H1 (cell line): ENCODE measurements around the gene ASTN2. TPM values are rescaled to one million over a fixed set of nuclear protein-coding genes. Genes with fewer than 3 reads are reported as not detected.

Experiments
- CTCF ChIA-PET: fragments of 300-600 bp; sonication (Branson Sonifier 250); formaldehyde crosslinking; loops from one replicate; lab custom pipeline; 2021; ENCODE audit not compliant: partially characterized antibody; lab: Charles Lee
- POLR2A ChIA-PET: fragments of 300-600 bp; sonication (Branson Sonifier 250); formaldehyde crosslinking; loops from one replicate; lab custom pipeline; 2021; ENCODE audit warnings: inconsistent platforms; ENCODE audit not compliant: partially characterized antibody; lab: Charles Lee
- DNase-seq, 2 experiments: peaks; one replicate each; pipeline versions ENCODE4 v3.0.0 to v3.0.0-alpha.2; 2010 to 2022; ENCODE audit warnings: low spot score in 2 of 2, low read depth in 1 of 2, mixed read lengths in 1 of 2
- FAIRE-seq: peaks from 2 replicates; lab custom pipeline; 2011; peaks lifted over from hg19 to GRCh38; lab: Jason Lieb, UNC
- H2AFZ ChIP-seq: 2 replicates; pipeline ENCODE4 v1.8.1; 2012; ENCODE audit warnings: low read length, inconsistent platforms
- H2AK5ac ChIP-seq: 2 replicates; pipeline ENCODE4 v1.6.1; 2013; ENCODE audit warnings: low read depth, low read length
- H2BK120ac ChIP-seq: replicated peaks from 2 replicates; pipeline ENCODE3; 2013; ENCODE audit warnings: low read depth, low read length, inconsistent platforms
- H2BK12ac ChIP-seq: 2 replicates; pipeline ENCODE4 v1.6.1; 2013; ENCODE audit warnings: low read depth, low read length
- H2BK15ac ChIP-seq: 2 replicates; pipeline ENCODE4 v1.6.1; 2013; ENCODE audit warnings: low read length
- H2BK20ac ChIP-seq: 2 replicates; pipeline ENCODE4 v1.6.1; 2013; ENCODE audit warnings: low read length
- H2BK5ac ChIP-seq: 2 replicates; pipeline ENCODE4 v1.6.1; 2013; ENCODE audit warnings: low read depth, low read length
- H3K14ac ChIP-seq: 2 replicates; pipeline ENCODE4 v1.6.1; 2013; ENCODE audit warnings: inconsistent platforms; ENCODE audit not compliant: insufficient read length
- H3K18ac ChIP-seq: 2 replicates; pipeline ENCODE4 v1.6.1; 2013; ENCODE audit warnings: low read length; ENCODE audit errors: extremely low read depth
- H3K23ac ChIP-seq: 2 replicates; pipeline ENCODE4 v1.6.1; 2013; ENCODE audit warnings: inconsistent platforms; ENCODE audit not compliant: insufficient read length
- H3K23me2 ChIP-seq: 2 replicates; pipeline ENCODE4 v1.6.1; 2013; ENCODE audit warnings: low read depth, low read length
- H3K27ac ChIP-seq: 2 replicates; pipeline ENCODE4 v1.6.1; 2011; ENCODE audit warnings: low read depth, low read length, inconsistent platforms
- H3K27me3 ChIP-seq, 4 experiments: replicated peaks in 1 of 4; 1 replicate in 1 of 4; 2 replicates in 3 of 4; pipeline versions ENCODE4 v1.6.1 to v1.8.1; 2011 to 2013; ENCODE audit warnings: low read length in 3 of 4, mild to moderate bottlenecking in 3 of 4, inconsistent platforms in 2 of 4, mixed read lengths in 2 of 4, moderate library complexity in 1 of 4; ENCODE audit not compliant: control insufficient read depth in 3 of 4, insufficient read depth in 3 of 4; ENCODE audit errors: extremely low read depth in 1 of 4
- H3K36me3 ChIP-seq, 4 experiments: 2 replicates each; pipeline versions ENCODE4 v1.6.1 to v1.8.1; 2011 to 2013; ENCODE audit warnings: mild to moderate bottlenecking in 4 of 4, low read length in 3 of 4, moderate library complexity in 2 of 4, control low read depth in 1 of 4, inconsistent platforms in 1 of 4; ENCODE audit not compliant: insufficient read depth in 4 of 4, control insufficient read depth in 2 of 4
- H3K4ac ChIP-seq: replicated peaks from 2 replicates; pipeline ENCODE3; 2013; ENCODE audit warnings: low read length, low read depth, mixed read lengths, inconsistent platforms; ENCODE audit not compliant: insufficient read length
- H3K4me1 ChIP-seq, 4 experiments: replicated peaks in 1 of 4; 1 replicate in 1 of 4; 2 replicates in 3 of 4; pipeline versions ENCODE4 v1.6.1 to v1.8.1; 2011 to 2013; ENCODE audit warnings: low read length in 3 of 4, inconsistent platforms in 2 of 4, mixed read lengths in 1 of 4; ENCODE audit not compliant: insufficient read depth in 4 of 4, control insufficient read depth in 3 of 4
- H3K4me2 ChIP-seq, 2 experiments: 2 replicates each; pipeline versions ENCODE4 v1.6.1 to v1.8.1; 2011 to 2013; ENCODE audit warnings: low read depth in 2 of 2, low read length in 2 of 2, control low read depth in 1 of 2, inconsistent platforms in 1 of 2, mild to moderate bottlenecking in 1 of 2; ENCODE audit not compliant: insufficient read depth in 1 of 2
- H3K4me3 ChIP-seq, 4 experiments: fragments of 200-600, 300-600 bp in 1 of 4; sonication (generic), shearing (Covaris generic), sonication (Bioruptor Twin) in 1 of 4; 2 replicates each; pipeline versions ENCODE4 v1.5.1 to v1.8.1; 2011 to 2016; ENCODE audit warnings: low read length in 4 of 4, low read depth in 3 of 4, control low read depth in 2 of 4, inconsistent platforms in 2 of 4, mild to moderate bottlenecking in 2 of 4, mixed read lengths in 1 of 4, moderate library complexity in 1 of 4; ENCODE audit not compliant: insufficient read depth in 2 of 4; ENCODE audit errors: extremely low read depth in 1 of 4
- H3K56ac ChIP-seq: replicated peaks from 2 replicates; pipeline ENCODE3; 2013; ENCODE audit warnings: low read depth, mild to moderate bottlenecking, mixed read lengths, low read length, inconsistent platforms; ENCODE audit not compliant: insufficient read length
- H3K79me1 ChIP-seq: 2 replicates; pipeline ENCODE4 v1.6.1; 2013; ENCODE audit warnings: low read depth, low read length, control low read depth
- H3K79me2 ChIP-seq, 2 experiments: 2 replicates each; pipeline versions ENCODE4 v1.6.1 to v1.8.1; 2012 to 2013; ENCODE audit warnings: low read length in 2 of 2, mild to moderate bottlenecking in 2 of 2, inconsistent platforms in 1 of 2; ENCODE audit not compliant: insufficient read depth in 2 of 2, control insufficient read depth in 1 of 2
- H3K9ac ChIP-seq, 4 experiments: replicated peaks in 1 of 4; 1 replicate in 1 of 4; 2 replicates in 3 of 4; pipeline versions ENCODE4 v1.6.1 to v1.8.1; 2011 to 2013; ENCODE audit warnings: low read depth in 3 of 4, low read length in 3 of 4, control low read depth in 2 of 4, mild to moderate bottlenecking in 2 of 4, moderate library complexity in 2 of 4, inconsistent platforms in 1 of 4; ENCODE audit errors: extremely low read depth in 1 of 4
- H3K9me3 ChIP-seq, 2 experiments: 2 replicates each; pipeline versions ENCODE4 v1.6.1 to v1.8.1; 2012 to 2013; ENCODE audit warnings: mild to moderate bottlenecking in 2 of 2, moderate library complexity in 2 of 2, control low read depth in 1 of 2, inconsistent platforms in 1 of 2, low read depth in 1 of 2, low read length in 1 of 2, mixed read lengths in 1 of 2; ENCODE audit not compliant: insufficient read depth in 2 of 2
- H4K20me1 ChIP-seq, 2 experiments: replicated peaks in 1 of 2; 2 replicates each; pipeline versions ENCODE3 to v1.8.1; 2011 to 2013; ENCODE audit warnings: inconsistent platforms in 2 of 2, low read length in 2 of 2, mild to moderate bottlenecking in 1 of 2; ENCODE audit not compliant: insufficient read depth in 2 of 2, control insufficient read depth in 1 of 2
- H4K5ac ChIP-seq: 2 replicates; pipeline ENCODE4 v1.6.1; 2013; ENCODE audit warnings: low read length, low read depth, mixed read lengths, inconsistent platforms; ENCODE audit not compliant: insufficient read length
- H4K8ac ChIP-seq: 2 replicates; pipeline ENCODE4 v1.8.0; 2013; ENCODE audit warnings: mild to moderate bottlenecking, moderate library complexity, low read length, inconsistent platforms; ENCODE audit not compliant: insufficient read depth; ENCODE audit errors: extremely low read depth
- H4K91ac ChIP-seq: replicated peaks from 2 replicates; pipeline ENCODE3; 2013; ENCODE audit warnings: low read length, mixed read lengths, inconsistent platforms; ENCODE audit not compliant: insufficient read length
- ATF2 ChIP-seq: IDR thresholded peaks from 2 replicates; pipeline ENCODE4 v1.6.1; 2012; ENCODE audit warnings: low read length, inconsistent platforms
- BACH1 ChIP-seq: IDR thresholded peaks from 2 replicates; pipeline ENCODE4 v1.6.1; 2012; ENCODE audit warnings: low read length, improper control_type of control experiment
- CEBPB ChIP-seq: IDR thresholded peaks from 2 replicates; pipeline ENCODE4 v1.6.1; 2012; ENCODE audit warnings: low read depth, low read length
- CHD2 ChIP-seq: IDR thresholded peaks from 2 replicates; pipeline ENCODE4 v1.6.1; 2012; ENCODE audit warnings: low read length, improper control_type of control experiment
- RBBP5 ChIP-seq: IDR thresholded peaks from 2 replicates; pipeline ENCODE4 v1.7.1; 2012; ENCODE audit warnings: low read depth, mild to moderate bottlenecking, inconsistent platforms, low read length, moderate library complexity, borderline replicate concordance
- SIRT6 ChIP-seq: IDR thresholded peaks from one replicate; pipeline ENCODE4 v1.7.1; 2012; ENCODE audit warnings: low read length, inconsistent platforms
- SUZ12 ChIP-seq: fragments of 200-600 bp; sonication (generic); IDR thresholded peaks from 2 replicates; pipeline ENCODE4 v1.6.1; 2012; ENCODE audit warnings: mild to moderate bottlenecking, inconsistent platforms, low read length, moderate library complexity, mixed read lengths
- TEAD4 ChIP-seq: IDR thresholded peaks from 2 replicates; pipeline ENCODE4 v1.6.1; 2012; ENCODE audit warnings: low read depth, low read length, inconsistent platforms, mixed read lengths
- WGBS, 2 experiments: shearing (Covaris generic) in 1 of 2; methylation state at CpG; one replicate each; pipeline versions ENCODE4 v1.1.6 to v1.1.7; 2013 to 2015; ENCODE audit warnings: low lambda C conversion rate in 2 of 2, mixed read lengths in 2 of 2, inconsistent platforms in 1 of 2, low coverage in 1 of 2, missing lambda C conversion rate in 1 of 2; ENCODE audit not compliant: insufficient replicate concordance in 2 of 2, insufficient coverage in 1 of 2, insufficient read length in 1 of 2; ENCODE audit errors: extremely low coverage in 1 of 2, missing lambda C conversion rate in 1 of 2; 5-methylcytosine and 5-hydroxymethylcytosine counted together
- polyA plus RNA-seq, 7 experiments: library from polyadenylated mRNA; depleted of rRNA in 3 of 7; stranded (reverse) in 5 of 7; unstranded in 2 of 7; fragments of >200 nt in 5 of 7; fragments of 200-250 nt in 2 of 7; gene quantifications; 1 replicate in 5 of 7; 2 replicates in 1 of 7; 4 replicates in 1 of 7; pipeline versions ENCODE4 v1.2.1 to v1.2.3, GENCODE V29; 2011 to 2013; ENCODE audit warnings: missing spikeins in 2 of 7, mixed read lengths in 2 of 7
- total RNA-seq: library from RNA; stranded (reverse); fragmentation: NEBNext Ultra II Directional; extraction: Animal tissue kit (Norgen Biotek cat#: 25700); gene quantifications from 2 replicates; pipeline ENCODE4 v1.2.1, GENCODE V29; 2021

The ASTN2 gene
- total and polyA plus RNA-seq, 2 of the 8 experiments (the other 6 are each of a cell fraction or from before 2014, with no cell fraction given) = 8.2 to 13.7 TPM

GRCh38 chr9:116656501-116656971 is 758.3 kb downstream of the ASTN2 start:
- no peak overlapping the region for H3K4me3 ChIP-seq
- no peak overlapping the region for H2BK20ac ChIP-seq
- 84% methylated on average over 5 of the region's 5 CpGs; no CpG with 5 or more reads in 1 of the 2 experiments for WGBS, 2 experiments
- no peak overlapping the region for H2BK5ac ChIP-seq
- no peak overlapping the region for H3K23ac ChIP-seq
- no peak overlapping the region for H3K27ac ChIP-seq
- ChIA-PET POLR2A (no interaction called here), CTCF (interaction anchor here (1.0 to 2.6 kb wide), 2 partner anchors 66 to 159 kb away, joined by 3 to 15 read pairs; no protein-coding TSS in a partner anchor)
- H3K27me3 ChIP-seq = no peaks in the 10 kb centered on the region
- H4K5ac ChIP-seq = no peak overlapping the region
- no peak overlapping the region for H3K9ac ChIP-seq
- no peak overlapping the region for H4K91ac ChIP-seq
- H3K14ac ChIP-seq = no peak overlapping the region
- H2BK120ac ChIP-seq = no peak overlapping the region
- no peaks in the 10 kb centered on the region for H4K20me1 ChIP-seq
- no peaks in the 10 kb centered on the region for H3K79me2 ChIP-seq
- no peak overlapping the region for H2BK12ac ChIP-seq
- no peak overlapping the region for H3K18ac ChIP-seq
- DNase-seq (no peak), FAIRE-seq (no peak)
- no peak overlapping the region for H3K4me2 ChIP-seq
- no peak overlapping the region for H2AFZ ChIP-seq
- H3K56ac ChIP-seq = no peak overlapping the region
- H4K8ac ChIP-seq = no peak overlapping the region
- H3K79me1 ChIP-seq = no peaks in the 10 kb centered on the region
- no peaks in the 10 kb centered on the region for H3K9me3 ChIP-seq
- no peaks in the 10 kb centered on the region for H3K36me3 ChIP-seq
- no peak overlapping the region for H2AK5ac ChIP-seq
- H2BK15ac ChIP-seq = no peak overlapping the region
- peaks cover 0 to 6% (median 0%) of the 10 kb centered on the region in 4 experiments; a peak in 1 of 7 replicates for H3K4me1 ChIP-seq
- H3K23me2 ChIP-seq = no peaks in the 10 kb centered on the region; the same call in 1 of the 2 replicates
- H3K4ac ChIP-seq = no peak overlapping the region
- TF ChIP-seq ATF2 (no peak), CHD2 (no peak), CEBPB (no peak), SUZ12 (no peak), SIRT6 (no peak), TEAD4 (no peak), BACH1 (no peak), RBBP5 (no peak)
